Measurements from ENCODE around the gene USP12.

DNA sequence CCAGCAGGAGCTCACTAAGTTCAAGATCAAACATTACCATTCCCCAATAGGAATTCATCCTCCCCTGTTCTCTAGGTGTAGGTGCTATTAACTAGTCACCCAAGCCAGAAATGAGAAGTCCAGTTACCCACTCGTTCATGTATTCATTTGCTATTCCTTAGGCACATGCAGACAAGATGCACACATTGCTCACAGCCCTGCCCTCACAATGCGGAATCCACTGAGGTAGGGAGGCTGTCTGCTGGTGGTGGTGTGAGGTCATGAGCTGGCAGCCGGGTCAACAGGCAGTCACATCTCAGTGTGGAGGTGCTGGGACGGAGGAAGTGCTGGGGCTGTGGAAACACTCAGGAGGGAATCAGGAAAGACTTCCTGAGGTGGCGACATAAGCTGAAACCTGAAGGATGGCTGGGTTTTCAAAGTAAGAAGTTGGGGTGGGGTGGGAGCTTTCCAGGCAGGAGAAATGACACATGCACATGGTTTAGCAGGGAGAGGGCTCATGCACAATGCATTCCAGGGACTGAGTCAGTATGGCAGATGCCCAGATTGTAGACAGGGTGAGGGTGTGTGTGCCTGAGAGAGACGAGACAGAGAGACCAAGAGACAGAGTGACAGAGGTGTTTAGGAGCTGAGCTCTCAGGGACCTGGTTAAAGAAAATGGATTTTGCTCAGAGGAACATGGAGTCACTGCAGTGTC, 117.6 kb downstream of the USP12 start:
- TF ChIP-seq POLR2A (IDR thresholded peaks at IDR 0.05), result no peak
- no peak for TF ChIP-seq CTCF (IDR thresholded peaks at IDR 0.05)

Measured in prostate gland (tissue), 2 donors.